CD14-positive monocyte (primary cell): ENCODE results near the gene GEN1. TPM values are rescaled to one million over a fixed set of nuclear protein-coding genes. Genes with fewer than 3 reads are reported as not detected.

Experiments
- DNase-seq, 3 donors: peaks; one replicate each; pipeline ENCODE4 v3.0.0-alpha.2; 2011 to 2022
- H2AFZ ChIP-seq: 2 replicates; pipeline ENCODE4 v1.6.0; 2012; ENCODE audit warnings: mild to moderate bottlenecking, low read depth, low read length, inconsistent platforms; ENCODE audit not compliant: insufficient read depth, poor library complexity, severe bottlenecking
- H3K27ac ChIP-seq, 2 donors: 1 replicate in 1 of 2; 2 replicates in 1 of 2; pipeline ENCODE4 v1.5.1; 2012 to 2013; ENCODE audit warnings: low read length in 2 of 2, control low read depth in 1 of 2, inconsistent platforms in 1 of 2, low read depth in 1 of 2, mild to moderate bottlenecking in 1 of 2
- H3K27me3 ChIP-seq, 2 donors: one replicate each; pipeline versions ENCODE4 v1.6.0 to v1.6.1; 2011 to 2013; ENCODE audit warnings: low read length in 2 of 2; ENCODE audit not compliant: control insufficient read depth in 2 of 2, insufficient read depth in 2 of 2
- H3K36me3 ChIP-seq, 2 donors: replicated peaks in 1 of 2; 1 replicate in 1 of 2; 2 replicates in 1 of 2; pipeline versions ENCODE4 v1.5.1 to v1.6.1; 2012 to 2013; ENCODE audit warnings: low read length in 2 of 2, control low read depth in 1 of 2, inconsistent platforms in 1 of 2, mild to moderate bottlenecking in 1 of 2; ENCODE audit not compliant: insufficient read depth in 2 of 2, control insufficient read depth in 1 of 2
- H3K4me1 ChIP-seq, 2 donors: 1 replicate in 1 of 2; 2 replicates in 1 of 2; pipeline versions ENCODE4 v1.5.1 to v1.6.1; 2012 to 2013; ENCODE audit warnings: low read length in 2 of 2, control low read depth in 1 of 2, inconsistent platforms in 1 of 2, mild to moderate bottlenecking in 1 of 2, moderate library complexity in 1 of 2; ENCODE audit not compliant: insufficient read depth in 2 of 2, control insufficient read depth in 1 of 2
- H3K4me2 ChIP-seq: replicated peaks from 2 replicates; pipeline ENCODE3; 2012; ENCODE audit warnings: low read length, moderate library complexity, mild to moderate bottlenecking; ENCODE audit not compliant: poor library complexity, severe bottlenecking; ENCODE audit errors: extremely low read depth
- H3K4me3 ChIP-seq, 3 experiments: fragments of 200-600 bp in 1 of 3; sonication (generic) in 1 of 3; replicated peaks in 1 of 3; 1 replicate in 2 of 3; 2 replicates in 1 of 3; pipeline ENCODE4 v1.5.1; 2011 to 2013; ENCODE audit warnings: low read length in 3 of 3, mild to moderate bottlenecking in 3 of 3, control low read depth in 2 of 3, low read depth in 2 of 3, inconsistent platforms in 1 of 3, moderate library complexity in 1 of 3
- H3K79me2 ChIP-seq: 2 replicates; pipeline ENCODE4 v1.6.0; 2012; ENCODE audit warnings: mild to moderate bottlenecking, control low read depth, inconsistent platforms, low read length, moderate library complexity; ENCODE audit not compliant: insufficient read depth
- H3K9ac ChIP-seq: 2 replicates; pipeline ENCODE4 v1.6.0; 2017; ENCODE audit warnings: low read length, mild to moderate bottlenecking; ENCODE audit not compliant: insufficient read depth, poor library complexity, severe bottlenecking
- H3K9me3 ChIP-seq, 2 donors: replicated peaks in 1 of 2; 1 replicate in 1 of 2; 2 replicates in 1 of 2; pipeline versions ENCODE4 v1.5.1 to v1.6.1; 2012 to 2013; ENCODE audit warnings: low read length in 2 of 2, control low read depth in 1 of 2; ENCODE audit not compliant: control insufficient read depth in 1 of 2, insufficient read depth in 1 of 2
- H4K20me1 ChIP-seq: 2 replicates; pipeline ENCODE4 v1.6.0; 2012; ENCODE audit warnings: mild to moderate bottlenecking, low read length, control low read depth, moderate library complexity; ENCODE audit not compliant: insufficient read depth
- H3K27ac Mint-ChIP-seq, 7 donors: one replicate each; pipeline ENCODE4 v1.8.0; 2020; ENCODE audit warnings: mild to moderate bottlenecking in 7 of 7, mixed read lengths in 7 of 7, moderate library complexity in 6 of 7, inconsistent platforms in 2 of 7
- H3K27me3 Mint-ChIP-seq, 3 donors: one replicate each; pipeline ENCODE4 v1.8.0; 2021 to 2022; ENCODE audit warnings: low read depth in 3 of 3, mild to moderate bottlenecking in 3 of 3, mixed read lengths in 3 of 3, moderate library complexity in 3 of 3, inconsistent platforms in 1 of 3
- H3K36me3 Mint-ChIP-seq, 2 donors: one replicate each; pipeline ENCODE4 v1.8.0; 2020; ENCODE audit warnings: mixed read lengths in 2 of 2, inconsistent platforms in 1 of 2, mild to moderate bottlenecking in 1 of 2
- H3K4me1 Mint-ChIP-seq: one replicate; pipeline ENCODE4 v1.8.0; 2020; ENCODE audit warnings: mild to moderate bottlenecking, mixed read lengths
- H3K4me3 Mint-ChIP-seq, 2 donors: one replicate each; pipeline ENCODE4 v1.8.0; 2020; ENCODE audit warnings: mild to moderate bottlenecking in 2 of 2, mixed read lengths in 2 of 2, moderate library complexity in 1 of 2
- H3K9me3 Mint-ChIP-seq, 7 donors: one replicate each; pipeline ENCODE4 v1.8.0; 2020 to 2022; ENCODE audit warnings: mixed read lengths in 7 of 7, mild to moderate bottlenecking in 6 of 7, moderate library complexity in 6 of 7, inconsistent platforms in 2 of 7
- WGBS: methylation state at CpG from one replicate; pipeline ENCODE4 v1.1.5; 2013; ENCODE audit warnings: missing lambda C conversion rate; ENCODE audit not compliant: insufficient coverage; 5-methylcytosine and 5-hydroxymethylcytosine counted together
- intact Hi-C, 2 donors: fragments of 100-400 bp; cut with micrococcal nuclease; formaldehyde crosslinking; loops; one replicate each; pipeline versions ENCODE4 v1.15.0 to v1.15.1; 2023
- polyA plus RNA-seq, 3 donors: library from polyadenylated mRNA; depleted of rRNA in 1 of 3; unstranded in 2 of 3; stranded (reverse) in 1 of 3; fragments of 300-500 nt in 2 of 3; fragments of >200 nt in 1 of 3; fragmentation: Illumina TruSeq in 2 of 3; gene quantifications; 1 replicate in 2 of 3; 2 replicates in 1 of 3; pipeline ENCODE4 v1.2.3, GENCODE V29; 2012 to 2021
- TF ChIP-seq, protein P1 (sequence below): fragments of 200-600 bp; IDR thresholded peaks from one replicate; pipeline ENCODE4 v1.8.0; 2022; ENCODE audit warnings: antibody characterized with exemption, mild to moderate bottlenecking

GEN1 gene
- polyA plus RNA-seq, 3 donors, result 0.79 to 3.6 (median 0.96) TPM

DNA sequence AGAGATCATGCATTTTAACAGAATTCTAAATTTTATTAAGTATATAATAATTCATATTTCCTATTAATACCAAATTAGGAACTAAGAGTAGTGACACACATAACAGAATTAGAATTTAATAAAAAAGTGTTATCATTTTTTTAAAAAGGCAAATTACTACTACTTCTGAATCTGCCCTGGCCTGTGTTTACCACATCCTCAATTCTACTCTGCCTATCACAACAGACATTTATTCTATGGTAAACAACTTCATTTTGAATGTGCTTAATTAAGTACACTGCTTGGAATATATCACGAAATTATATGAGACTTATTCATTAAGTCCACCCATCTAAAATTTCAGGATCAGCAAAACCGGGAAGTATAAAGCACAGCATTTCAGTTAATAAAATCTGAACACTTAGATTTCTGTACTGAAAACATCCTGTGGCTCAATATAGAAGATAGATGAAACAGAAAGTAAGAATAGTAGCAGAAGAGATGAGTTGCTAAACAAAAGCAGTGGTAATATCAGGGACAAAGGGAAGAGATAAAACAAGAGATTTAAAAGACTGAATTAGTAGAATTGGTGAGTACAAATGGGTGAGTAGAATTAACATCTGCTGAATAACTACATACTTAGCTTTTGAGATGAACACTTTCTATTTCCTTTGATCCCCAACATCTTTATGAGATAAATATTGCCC, 4.0 kb upstream of the GEN1 start:
- Histone ChIP-seq H4K20me1 (no peaks in the 10 kb centered on the region), H3K27me3 (no peaks in the 10 kb centered on the region), H3K9me3 (no peaks in the 10 kb centered on the region), H3K9ac (no peak overlapping the region), H3K4me3 (no peak overlapping the region), H3K4me1 (peaks cover 15 to 18% of the 10 kb centered on the region in 2 donors), H3K79me2 (peaks cover 43% of the 10 kb centered on the region), H2AFZ (no peak overlapping the region), H3K4me2 (no peak overlapping the region), H3K27ac (no peak overlapping the region), H3K36me3 (peaks cover 0 to 5% of the 10 kb centered on the region in 2 donors)
- H3K4me3 Mint-ChIP-seq, result no peak overlapping the region
- intact Hi-C loops, result no loop called here
- peaks cover 9 to 14% of the 10 kb centered on the region in 2 donors for H3K36me3 Mint-ChIP-seq
- peaks cover 22% of the 10 kb centered on the region for H3K4me1 Mint-ChIP-seq
- no peaks in the 10 kb centered on the region for H3K9me3 Mint-ChIP-seq
- no CpG with 5 or more reads among the region's 2 CpGs for WGBS
- DNase-seq, result no peak
- peak overlapping the region in 1 of 7 donors; percentile 7 for H3K27ac Mint-ChIP-seq
- TF ChIP-seq, protein P1, sequence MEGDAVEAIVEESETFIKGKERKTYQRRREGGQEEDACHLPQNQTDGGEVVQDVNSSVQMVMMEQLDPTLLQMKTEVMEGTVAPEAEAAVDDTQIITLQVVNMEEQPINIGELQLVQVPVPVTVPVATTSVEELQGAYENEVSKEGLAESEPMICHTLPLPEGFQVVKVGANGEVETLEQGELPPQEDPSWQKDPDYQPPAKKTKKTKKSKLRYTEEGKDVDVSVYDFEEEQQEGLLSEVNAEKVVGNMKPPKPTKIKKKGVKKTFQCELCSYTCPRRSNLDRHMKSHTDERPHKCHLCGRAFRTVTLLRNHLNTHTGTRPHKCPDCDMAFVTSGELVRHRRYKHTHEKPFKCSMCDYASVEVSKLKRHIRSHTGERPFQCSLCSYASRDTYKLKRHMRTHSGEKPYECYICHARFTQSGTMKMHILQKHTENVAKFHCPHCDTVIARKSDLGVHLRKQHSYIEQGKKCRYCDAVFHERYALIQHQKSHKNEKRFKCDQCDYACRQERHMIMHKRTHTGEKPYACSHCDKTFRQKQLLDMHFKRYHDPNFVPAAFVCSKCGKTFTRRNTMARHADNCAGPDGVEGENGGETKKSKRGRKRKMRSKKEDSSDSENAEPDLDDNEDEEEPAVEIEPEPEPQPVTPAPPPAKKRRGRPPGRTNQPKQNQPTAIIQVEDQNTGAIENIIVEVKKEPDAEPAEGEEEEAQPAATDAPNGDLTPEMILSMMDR, result no peak
- H3K27me3 Mint-ChIP-seq, result no peaks in the 10 kb centered on the region

DNA sequence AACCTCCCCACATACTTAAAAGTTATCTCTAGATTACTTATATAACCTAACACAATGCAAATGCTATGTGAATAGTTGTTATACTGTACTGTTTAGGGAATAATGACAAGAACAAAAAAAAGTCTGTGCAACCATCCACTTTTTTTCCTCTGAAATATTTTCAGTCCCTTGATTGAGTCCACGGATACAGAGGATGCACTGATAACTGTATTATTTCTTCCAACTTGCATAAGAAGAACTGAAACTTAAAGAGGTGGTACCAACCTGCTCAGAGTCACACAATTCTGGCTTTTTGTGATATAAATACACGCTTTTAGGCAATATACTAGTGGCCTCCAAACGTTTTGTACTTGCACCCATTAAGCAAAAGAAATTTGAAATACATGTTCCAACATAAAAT, 1.7 kb upstream of the GEN1 start:
- TF ChIP-seq, protein P1, result no peak

More for the DNA sequence above, 1.7 kb upstream of the GEN1 start:
- Histone ChIP-seq H3K9me3 (no peaks in the 10 kb centered on the region), H3K4me2 (peak overlapping the region; percentile 97), H3K4me3 (peak overlapping the region in 1 of 3 experiments; percentile 94), H3K36me3 (no peaks in the 10 kb centered on the region), H3K4me1 (peaks cover 17 to 26% of the 10 kb centered on the region in 2 donors), H4K20me1 (no peaks in the 10 kb centered on the region), H3K9ac (no peak overlapping the region), H3K79me2 (peaks cover 64% of the 10 kb centered on the region), H3K27me3 (no peaks in the 10 kb centered on the region), H2AFZ (peak overlapping the region; percentile 98), H3K27ac (no peak overlapping the region)
- no CpG with 5 or more reads among the region's 3 CpGs for WGBS
- H3K4me3 Mint-ChIP-seq, result peak overlapping the region; percentile 9 to 97
- no peak overlapping the region for H3K27ac Mint-ChIP-seq
- no peaks in the 10 kb centered on the region for H3K27me3 Mint-ChIP-seq
- peaks cover 2% of the 10 kb centered on the region in 2 donors for H3K36me3 Mint-ChIP-seq
- peaks cover 26% of the 10 kb centered on the region for H3K4me1 Mint-ChIP-seq
- intact Hi-C loops, result no loop called here
- H3K9me3 Mint-ChIP-seq, result no peaks in the 10 kb centered on the region
- no peak for DNase-seq
